Duodenal mucosa (tissue), 2 donors: Measurements from ENCODE around the gene SIK3.

Experiments used
- H3K27ac ChIP-seq: one replicate; pipeline ENCODE4 v1.7.0; 2013; ENCODE audit warnings: low read depth, low read length
- H3K27me3 ChIP-seq, 2 donors: one replicate each; pipeline ENCODE4 v1.7.0; 2013; ENCODE audit warnings: low read length in 2 of 2, control low read depth in 1 of 2; ENCODE audit not compliant: insufficient read depth in 2 of 2, control insufficient read depth in 1 of 2
- H3K36me3 ChIP-seq, 2 donors: one replicate each; pipeline ENCODE4 v1.7.0; 2013; ENCODE audit warnings: low read length in 2 of 2, control low read depth in 1 of 2; ENCODE audit not compliant: insufficient read depth in 2 of 2, control insufficient read depth in 1 of 2
- H3K4me1 ChIP-seq, 2 donors: one replicate each; pipeline ENCODE4 v1.7.0; 2013; ENCODE audit warnings: low read length in 2 of 2, control low read depth in 1 of 2; ENCODE audit not compliant: insufficient read depth in 2 of 2, control insufficient read depth in 1 of 2
- H3K4me3 ChIP-seq, 2 donors: one replicate each; pipeline ENCODE4 v1.7.0; 2013; ENCODE audit warnings: low read length in 2 of 2, low read depth in 1 of 2
- H3K9ac ChIP-seq, 2 donors: one replicate each; pipeline ENCODE4 v1.7.0; 2013; ENCODE audit warnings: low read length in 2 of 2, low read depth in 1 of 2
- H3K9me3 ChIP-seq, 2 donors: one replicate each; pipeline ENCODE4 v1.7.0; 2013; ENCODE audit warnings: low read length in 2 of 2, control low read depth in 1 of 2; ENCODE audit not compliant: control insufficient read depth in 1 of 2

Gene SIK3

GRCh38 chr11:116927163-116927974, 170.9 kb downstream of the SIK3 start:
- H3K4me1 ChIP-seq, result peaks cover 39 to 45% of the 10 kb centered on the region in 2 donors
- H3K27me3 ChIP-seq, result no peaks in the 10 kb centered on the region
- no peak overlapping the region for H3K4me3 ChIP-seq
- H3K27ac ChIP-seq, result no peak overlapping the region
- no peak overlapping the region for H3K9ac ChIP-seq
- H3K36me3 ChIP-seq, result peaks cover under 1 to 3% of the 10 kb centered on the region in 2 donors
- no peaks in the 10 kb centered on the region for H3K9me3 ChIP-seq

DNA sequence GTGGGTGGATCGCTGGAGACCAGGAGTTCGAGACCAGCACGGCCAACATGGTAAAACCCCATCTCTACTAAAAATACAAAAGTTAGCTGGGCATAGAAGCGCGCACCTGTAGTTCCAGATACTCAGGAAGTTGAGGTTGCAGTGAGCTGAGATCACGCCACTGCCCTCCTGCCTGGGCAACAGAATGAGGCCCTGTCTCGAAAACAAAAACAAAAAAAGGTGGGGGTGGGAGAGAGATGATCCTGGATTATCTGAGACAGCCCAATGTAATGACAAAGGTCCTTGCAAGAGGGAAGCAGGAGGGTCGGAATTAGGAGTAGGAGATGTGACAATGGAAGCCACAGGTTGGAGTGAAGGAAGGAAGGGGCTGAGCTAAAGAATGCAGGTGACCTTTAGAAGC, 173.2 kb downstream of the SIK3 start:
- Histone ChIP-seq H3K36me3 (peaks cover 6 to 10% of the 10 kb centered on the region in 2 donors), H3K4me1 (peaks cover 17 to 25% of the 10 kb centered on the region in 2 donors), H3K27ac (no peak overlapping the region), H3K9ac (no peak overlapping the region), H3K27me3 (no peaks in the 10 kb centered on the region), H3K9me3 (no peaks in the 10 kb centered on the region), H3K4me3 (no peak overlapping the region)

DNA sequence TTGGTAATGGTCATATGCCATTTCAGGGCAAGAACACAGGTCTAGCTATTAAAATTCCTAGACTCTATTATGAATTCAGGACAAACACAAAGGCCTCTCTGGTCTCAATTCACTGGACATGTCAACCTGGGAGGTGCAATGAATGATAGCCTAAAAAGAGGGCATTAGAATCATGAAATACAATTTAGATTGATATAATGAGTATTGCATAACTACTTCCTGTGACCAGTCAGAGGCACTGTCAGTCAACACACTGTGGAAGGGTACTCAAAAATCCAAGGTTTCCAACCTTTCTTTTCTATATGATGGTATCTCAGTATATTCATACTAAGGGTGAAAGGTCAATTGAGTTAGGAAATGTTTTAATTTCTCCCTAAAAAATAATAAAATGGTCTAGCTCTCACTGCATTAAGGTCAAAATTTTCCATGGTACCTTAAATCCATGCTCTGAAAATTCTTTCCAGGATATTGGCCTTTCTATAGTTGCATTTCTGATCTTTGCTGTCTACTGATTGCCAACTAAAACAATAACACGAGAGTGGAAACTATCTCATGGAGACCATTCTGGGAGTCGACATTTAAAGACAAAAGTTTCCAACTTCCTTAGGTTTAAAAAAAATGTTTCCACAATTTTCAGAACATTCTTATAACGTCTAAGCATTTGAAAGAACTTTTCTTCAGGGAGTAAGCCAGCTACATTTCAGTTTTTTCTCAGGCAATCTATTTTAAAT, 179.1 kb downstream of the SIK3 start:
- Histone ChIP-seq H3K9me3 (no peaks in the 10 kb centered on the region), H3K4me1 (no peaks in the 10 kb centered on the region), H3K27ac (no peak overlapping the region), H3K27me3 (no peaks in the 10 kb centered on the region), H3K9ac (no peak overlapping the region), H3K36me3 (peaks cover 4 to 10% of the 10 kb centered on the region in 2 donors), H3K4me3 (no peak overlapping the region)

DNA sequence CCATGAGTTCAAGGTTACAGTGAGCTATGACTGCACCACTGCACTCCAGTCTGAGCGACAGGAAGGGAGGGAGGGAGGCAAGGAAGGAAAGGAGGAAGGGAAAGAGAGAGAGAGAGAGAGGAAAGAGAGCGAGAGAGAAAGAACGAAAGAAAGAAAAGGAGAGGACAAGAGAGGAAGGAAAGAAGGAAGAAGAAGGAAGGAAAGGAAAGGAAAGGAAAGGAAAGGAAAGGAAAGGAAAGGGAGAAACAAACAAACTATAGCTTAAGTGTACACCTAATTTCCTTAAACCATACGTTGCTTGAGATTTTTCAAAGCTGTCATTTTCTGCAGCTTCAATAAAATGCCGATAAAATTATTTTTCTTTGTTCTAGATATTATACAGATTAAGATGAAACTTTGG, 180.6 kb downstream of the SIK3 start:
- Histone ChIP-seq H3K9ac (no peak overlapping the region), H3K27ac (no peak overlapping the region), H3K27me3 (no peaks in the 10 kb centered on the region), H3K4me3 (no peak overlapping the region), H3K4me1 (peaks cover 0 to 7% of the 10 kb centered on the region in 2 donors), H3K9me3 (no peaks in the 10 kb centered on the region), H3K36me3 (peaks cover 4 to 10% of the 10 kb centered on the region in 2 donors)

- Histone ChIP-seq H3K4me1 (peaks cover 0 to 12% of the 10 kb centered on the region in 2 donors), H3K9ac (no peak overlapping the region), H3K4me3 (no peak overlapping the region), H3K27ac (no peak overlapping the region), H3K9me3 (no peaks in the 10 kb centered on the region), H3K36me3 (peaks cover 0 to 8% of the 10 kb centered on the region in 2 donors), H3K27me3 (no peaks in the 10 kb centered on the region)
Measured at GRCh38 chr11:116916886-116917285, 181.3 kb downstream of the SIK3 start.

DNA sequence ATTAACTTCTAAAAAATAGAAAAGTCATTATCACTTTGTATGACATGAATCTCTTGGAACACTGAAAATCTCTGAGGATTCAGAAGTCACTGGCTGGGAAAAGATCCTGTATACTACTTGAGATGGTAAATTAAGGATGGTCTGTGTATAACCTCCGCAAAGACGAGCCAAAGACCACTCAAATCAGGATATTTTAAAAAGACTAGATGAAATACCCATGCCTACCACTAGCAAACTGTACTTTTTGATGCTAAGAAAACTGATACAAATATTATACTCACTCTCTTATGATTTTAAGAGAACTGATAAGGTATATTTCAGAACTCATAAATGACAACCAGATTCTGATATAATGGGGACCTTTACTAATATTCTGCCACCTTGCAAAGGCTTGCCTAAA, 182.2 kb downstream of the SIK3 start:
- Histone ChIP-seq H3K4me1 (peaks cover 0 to 12% of the 10 kb centered on the region in 2 donors), H3K36me3 (peaks cover 0 to 8% of the 10 kb centered on the region in 2 donors), H3K27me3 (no peaks in the 10 kb centered on the region), H3K9ac (no peak overlapping the region), H3K4me3 (no peak overlapping the region), H3K27ac (no peak overlapping the region), H3K9me3 (no peaks in the 10 kb centered on the region)

DNA sequence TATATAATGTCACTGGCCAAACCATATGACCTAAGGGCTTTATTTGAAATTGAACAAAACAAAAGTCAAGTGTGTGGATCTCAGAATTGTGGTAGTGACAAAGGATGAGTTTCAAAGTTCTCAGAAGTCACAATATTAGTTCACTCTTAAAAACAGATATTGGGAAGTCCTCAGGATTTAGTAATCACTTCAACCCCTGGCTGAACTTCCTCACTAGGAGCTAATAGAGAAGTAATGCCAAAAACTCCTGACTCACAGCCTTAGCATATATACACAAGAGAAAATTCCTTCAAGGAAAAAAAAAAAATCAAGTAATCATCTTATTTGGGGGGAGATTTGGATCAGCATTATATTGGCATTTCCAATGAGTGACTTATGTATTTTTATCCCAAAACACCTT, 185.2 kb downstream of the SIK3 start:
- no peaks in the 10 kb centered on the region for H3K27me3 ChIP-seq
- H3K4me1 ChIP-seq, result peaks cover 0 to 12% of the 10 kb centered on the region in 2 donors
- no peaks in the 10 kb centered on the region for H3K36me3 ChIP-seq
- no peak overlapping the region for H3K9ac ChIP-seq
- H3K4me3 ChIP-seq, result no peak overlapping the region
- no peaks in the 10 kb centered on the region for H3K9me3 ChIP-seq
- H3K27ac ChIP-seq, result no peak overlapping the region

DNA sequence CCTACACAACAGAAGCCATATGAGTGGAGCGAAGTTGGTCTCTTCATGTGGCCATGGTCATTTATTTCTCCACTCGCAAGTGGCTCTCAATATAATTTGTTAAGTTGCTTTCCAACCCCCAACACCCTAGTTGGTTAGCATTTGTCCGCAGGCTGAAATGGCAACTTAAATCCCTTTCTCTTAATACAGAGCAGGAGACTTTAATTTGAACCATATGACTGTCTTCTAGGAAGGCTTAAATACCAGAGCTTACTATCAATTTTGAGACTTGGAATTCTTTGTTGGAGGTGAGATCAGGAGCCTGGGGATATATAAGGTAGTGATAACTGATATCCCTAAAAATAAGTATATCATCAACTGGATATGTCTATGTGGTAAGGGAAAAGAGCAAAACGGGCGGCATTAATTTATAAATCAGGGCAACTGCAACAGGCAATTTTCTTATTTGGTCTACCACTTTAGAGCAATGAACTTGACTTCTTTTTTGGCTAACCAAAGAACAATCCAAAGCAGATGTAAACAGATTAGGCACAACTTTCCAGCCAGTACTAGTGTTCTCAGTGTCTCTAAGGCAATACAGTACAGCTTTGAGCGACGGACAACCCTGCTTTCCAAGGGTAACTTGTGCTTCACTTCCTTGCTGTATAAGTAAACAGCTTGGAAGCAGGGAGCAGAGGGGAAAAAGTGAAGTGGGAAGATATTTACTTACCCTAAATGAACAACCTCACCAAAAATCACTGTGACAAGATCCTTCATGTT, 186.1 kb downstream of the SIK3 start:
- H3K9ac ChIP-seq, result no peak overlapping the region
- no peak overlapping the region for H3K27ac ChIP-seq
- no peak overlapping the region for H3K4me3 ChIP-seq

DNA sequence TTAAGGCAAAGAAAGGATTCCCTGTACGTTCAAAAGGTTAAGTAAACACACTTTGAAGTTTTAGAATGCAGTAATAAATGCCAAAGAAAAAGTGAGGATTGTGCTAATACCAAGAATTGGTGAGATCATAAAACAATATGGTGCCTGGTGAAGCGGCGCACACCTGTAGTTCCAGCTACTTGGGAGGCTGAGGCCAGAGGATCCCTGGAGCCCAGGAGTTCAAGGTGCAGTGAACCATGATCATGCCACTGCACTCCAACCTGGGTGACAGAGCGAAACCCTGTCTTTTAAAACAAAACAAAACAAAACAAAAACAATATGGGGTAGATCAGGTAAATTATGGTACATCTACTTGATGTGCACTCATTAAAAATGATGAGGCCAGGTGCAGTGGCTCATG, 187.4 kb downstream of the SIK3 start:
- no peak overlapping the region for H3K27ac ChIP-seq
- no peaks in the 10 kb centered on the region for H3K27me3 ChIP-seq
- no peaks in the 10 kb centered on the region for H3K36me3 ChIP-seq
- no peak overlapping the region for H3K4me3 ChIP-seq
- peaks cover 0 to 12% of the 10 kb centered on the region in 2 donors for H3K4me1 ChIP-seq
- H3K9me3 ChIP-seq, result no peaks in the 10 kb centered on the region
- no peak overlapping the region for H3K9ac ChIP-seq

More for the DNA sequence above, 186.1 kb downstream of the SIK3 start:
- H3K36me3 ChIP-seq, result no peaks in the 10 kb centered on the region
- H3K9me3 ChIP-seq, result no peaks in the 10 kb centered on the region
- peaks cover 0 to 12% of the 10 kb centered on the region in 2 donors for H3K4me1 ChIP-seq
- H3K27me3 ChIP-seq, result no peaks in the 10 kb centered on the region

DNA sequence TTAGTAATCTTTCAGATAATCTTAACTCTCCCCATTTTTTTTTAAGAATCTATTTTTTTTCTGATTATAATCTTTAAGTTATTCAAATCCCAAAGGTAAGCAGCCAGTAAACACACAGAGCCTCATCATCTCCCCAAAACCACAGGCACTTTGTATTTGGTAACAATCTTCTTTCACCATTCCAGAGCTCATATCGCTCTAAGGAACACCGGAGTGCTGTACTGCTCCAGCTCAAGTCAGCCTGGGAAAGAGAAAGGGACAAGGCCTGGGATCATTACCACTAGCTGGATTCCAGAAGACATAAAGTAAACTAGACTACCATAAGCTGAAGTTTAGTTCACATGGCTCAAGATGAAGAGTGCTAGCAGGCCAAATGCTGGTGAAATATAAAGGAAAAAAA, 187.8 kb downstream of the SIK3 start:
- Histone ChIP-seq H3K27ac (no peak overlapping the region), H3K4me1 (peaks cover 0 to 12% of the 10 kb centered on the region in 2 donors), H3K4me3 (no peak overlapping the region), H3K9me3 (no peaks in the 10 kb centered on the region), H3K36me3 (no peaks in the 10 kb centered on the region), H3K27me3 (no peaks in the 10 kb centered on the region), H3K9ac (no peak overlapping the region)
